GM10266 (cell line): ENCODE results near the gene BCL11A.

ENCODE experiments used
- DNase-seq: peaks from one replicate; pipeline ENCODE4 v3.0.0; 2012; ENCODE audit errors: extremely low spot score
- TF ChIP-seq, protein P1 (sequence below): IDR thresholded peaks from 2 replicates; pipeline ENCODE4 v1.5.1; 2012; ENCODE audit warnings: mild to moderate bottlenecking, low read depth; ENCODE audit not compliant: control insufficient read depth, insufficient read depth; ENCODE audit errors: missing control alignments

The BCL11A gene

DNA sequence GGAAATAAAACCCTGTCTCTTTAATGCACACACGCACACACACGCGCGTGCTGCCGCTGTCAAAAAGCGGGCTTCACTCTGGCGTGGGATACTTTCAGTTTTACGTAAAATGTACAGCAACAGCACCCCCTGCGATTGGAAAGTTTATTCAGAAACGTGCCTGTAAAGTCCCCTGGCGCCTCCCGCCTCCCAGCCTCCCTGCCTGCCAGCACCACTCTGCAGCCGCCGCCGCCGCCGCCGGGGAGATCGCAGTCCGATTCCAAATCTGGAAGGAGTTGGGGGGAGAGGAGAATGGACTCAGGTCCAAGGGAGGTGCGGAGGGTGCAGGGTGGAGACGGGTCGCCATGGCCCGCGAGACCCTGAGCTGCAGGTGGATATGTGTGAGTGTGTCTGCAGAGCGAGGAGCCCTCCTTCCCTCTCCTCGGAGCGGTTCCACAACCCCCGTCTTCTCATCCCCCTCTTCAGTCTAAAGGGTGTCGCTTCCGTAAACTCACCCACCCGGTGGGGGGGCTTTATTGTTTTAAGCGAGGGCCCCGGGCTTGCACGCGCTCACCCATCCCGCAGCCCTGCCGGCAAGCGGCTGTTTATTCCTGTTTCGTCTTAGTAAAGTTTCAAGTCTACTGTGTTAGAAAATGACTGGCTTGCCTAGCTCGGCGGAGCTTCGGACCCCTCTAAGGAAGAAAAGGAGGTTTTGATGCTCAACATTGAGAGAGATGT is 1.8 kb upstream of the BCL11A start:
- peak; percentile 63 for DNase-seq
- TF ChIP-seq, protein P1, sequence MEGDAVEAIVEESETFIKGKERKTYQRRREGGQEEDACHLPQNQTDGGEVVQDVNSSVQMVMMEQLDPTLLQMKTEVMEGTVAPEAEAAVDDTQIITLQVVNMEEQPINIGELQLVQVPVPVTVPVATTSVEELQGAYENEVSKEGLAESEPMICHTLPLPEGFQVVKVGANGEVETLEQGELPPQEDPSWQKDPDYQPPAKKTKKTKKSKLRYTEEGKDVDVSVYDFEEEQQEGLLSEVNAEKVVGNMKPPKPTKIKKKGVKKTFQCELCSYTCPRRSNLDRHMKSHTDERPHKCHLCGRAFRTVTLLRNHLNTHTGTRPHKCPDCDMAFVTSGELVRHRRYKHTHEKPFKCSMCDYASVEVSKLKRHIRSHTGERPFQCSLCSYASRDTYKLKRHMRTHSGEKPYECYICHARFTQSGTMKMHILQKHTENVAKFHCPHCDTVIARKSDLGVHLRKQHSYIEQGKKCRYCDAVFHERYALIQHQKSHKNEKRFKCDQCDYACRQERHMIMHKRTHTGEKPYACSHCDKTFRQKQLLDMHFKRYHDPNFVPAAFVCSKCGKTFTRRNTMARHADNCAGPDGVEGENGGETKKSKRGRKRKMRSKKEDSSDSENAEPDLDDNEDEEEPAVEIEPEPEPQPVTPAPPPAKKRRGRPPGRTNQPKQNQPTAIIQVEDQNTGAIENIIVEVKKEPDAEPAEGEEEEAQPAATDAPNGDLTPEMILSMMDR, result peak; percentile 27

DNA sequence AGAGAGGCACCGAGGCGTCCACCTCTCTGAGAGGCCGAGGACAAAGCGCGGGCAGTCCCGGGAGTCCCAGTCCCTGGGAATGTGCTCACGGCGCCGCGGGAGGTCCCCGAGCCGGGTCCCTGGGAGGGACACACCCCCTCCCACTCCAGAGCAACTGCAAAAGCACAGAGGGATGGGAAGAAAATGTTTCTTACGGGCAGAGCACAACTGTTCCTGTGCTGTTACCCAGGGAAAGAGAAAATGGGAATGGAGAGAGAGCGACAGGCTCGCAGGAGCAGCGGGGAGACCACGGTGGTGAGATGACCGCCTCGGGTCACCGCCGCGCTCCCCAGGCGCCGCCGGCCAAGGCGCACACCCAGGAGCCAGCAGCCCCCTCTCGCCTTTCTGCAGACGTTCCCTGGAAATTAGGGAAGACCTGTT is 1.2 kb upstream of the BCL11A start:
- TF ChIP-seq, protein P1, result no peak
- DNase-seq, result no peak

DNA sequence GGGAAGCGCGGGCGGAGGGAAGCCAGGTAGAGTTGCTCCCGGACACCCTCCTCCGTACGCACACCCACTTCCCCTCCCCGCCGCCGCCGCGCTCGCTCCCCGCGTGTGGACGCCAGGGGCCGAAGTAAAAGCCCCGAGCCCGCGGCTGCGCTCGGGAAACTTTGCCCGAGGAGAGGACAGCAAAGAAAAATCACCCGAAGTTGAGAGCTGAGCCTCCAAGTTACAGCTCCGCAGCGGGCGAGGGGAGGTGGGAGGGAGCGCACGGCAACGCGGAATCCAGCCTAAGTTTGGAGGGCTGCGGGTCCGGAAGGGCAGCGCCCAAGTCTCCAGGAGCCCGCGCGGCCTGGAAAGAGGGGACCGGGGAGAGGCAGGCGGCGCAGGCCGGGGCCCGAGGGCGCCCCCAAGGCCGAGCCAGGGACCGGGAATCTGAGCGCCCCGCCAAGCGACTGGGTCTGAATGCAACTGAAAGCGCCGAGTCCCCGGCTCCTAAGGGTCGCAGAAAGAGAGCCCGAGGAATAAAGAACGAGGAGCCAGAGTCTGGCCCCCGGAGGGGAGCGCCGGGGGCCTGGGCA is 706 bp upstream of the BCL11A start:
- TF ChIP-seq, protein P1, result peak; percentile 13
- peak; percentile 39 for DNase-seq

DNA sequence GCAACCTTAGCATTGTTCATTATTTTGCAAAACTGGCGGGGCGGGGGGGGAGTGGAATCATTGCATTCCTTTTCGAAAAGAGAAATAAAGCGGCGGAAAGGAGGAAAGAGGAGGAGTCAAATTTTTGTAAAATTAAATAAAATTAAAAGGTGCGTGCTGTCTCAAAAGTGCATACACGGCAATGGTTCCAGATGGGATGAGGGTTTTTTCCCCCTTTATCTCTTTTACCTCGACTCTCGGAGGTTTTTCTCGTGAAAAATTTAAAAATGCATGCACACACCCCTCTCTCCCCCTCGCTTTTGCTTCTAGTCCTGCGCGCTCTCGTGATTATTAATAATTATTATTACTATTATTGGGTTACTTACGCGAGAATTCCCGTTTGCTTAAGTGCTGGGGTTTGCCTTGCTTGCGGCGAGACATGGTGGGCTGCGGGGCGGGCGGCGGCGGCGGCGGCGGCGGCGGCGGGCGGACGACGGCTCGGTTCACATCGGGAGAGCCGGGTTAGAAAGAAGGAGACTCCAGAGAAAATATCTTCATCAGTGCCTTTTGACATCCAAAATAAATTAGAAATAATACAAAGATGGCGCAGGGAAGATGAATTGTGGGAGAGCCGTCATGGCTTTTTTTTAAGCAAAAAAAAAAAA is 481 bp downstream of the BCL11A start:
- TF ChIP-seq, protein P1, result no peak
- no peak for DNase-seq

DNA sequence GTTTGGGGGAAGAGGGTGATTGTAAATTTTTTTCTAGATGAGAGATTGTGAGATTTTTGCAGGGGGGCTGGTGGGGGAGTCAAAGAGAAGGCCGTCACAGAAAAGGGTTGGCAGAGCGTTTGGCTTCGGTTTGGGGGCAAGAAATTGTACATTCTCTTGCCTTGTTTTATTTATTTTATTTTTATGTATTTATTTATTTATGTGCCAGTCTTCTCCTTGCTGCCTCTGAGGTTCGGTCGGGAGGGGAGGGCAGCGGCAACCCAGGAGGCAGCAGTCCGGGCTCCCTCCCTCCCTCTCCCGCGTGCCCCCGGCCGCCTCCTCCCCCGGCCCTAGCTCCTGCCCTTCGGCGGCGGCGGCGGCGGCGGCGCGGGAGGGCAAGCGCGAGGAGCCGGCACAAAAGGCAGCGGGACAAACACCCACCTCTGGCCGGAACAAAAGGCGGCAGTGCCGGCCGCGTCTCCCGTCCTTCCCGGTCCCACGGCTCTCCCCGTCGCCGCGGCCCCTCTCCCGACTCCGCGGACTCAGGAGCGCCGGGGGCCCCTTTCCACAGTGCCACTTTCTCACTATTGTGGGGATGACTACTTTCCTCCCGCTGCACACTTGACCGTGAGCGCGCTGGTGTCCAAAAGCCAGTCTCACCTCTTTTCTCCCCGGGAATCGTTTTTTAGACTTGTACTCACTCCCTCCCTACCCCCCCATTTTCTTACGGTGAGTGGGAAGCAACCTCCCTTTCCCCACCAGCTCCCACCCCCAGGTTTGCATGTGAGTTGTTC is 1.2 kb downstream of the BCL11A start:
- no peak for DNase-seq
- TF ChIP-seq, protein P1, result no peak

DNA sequence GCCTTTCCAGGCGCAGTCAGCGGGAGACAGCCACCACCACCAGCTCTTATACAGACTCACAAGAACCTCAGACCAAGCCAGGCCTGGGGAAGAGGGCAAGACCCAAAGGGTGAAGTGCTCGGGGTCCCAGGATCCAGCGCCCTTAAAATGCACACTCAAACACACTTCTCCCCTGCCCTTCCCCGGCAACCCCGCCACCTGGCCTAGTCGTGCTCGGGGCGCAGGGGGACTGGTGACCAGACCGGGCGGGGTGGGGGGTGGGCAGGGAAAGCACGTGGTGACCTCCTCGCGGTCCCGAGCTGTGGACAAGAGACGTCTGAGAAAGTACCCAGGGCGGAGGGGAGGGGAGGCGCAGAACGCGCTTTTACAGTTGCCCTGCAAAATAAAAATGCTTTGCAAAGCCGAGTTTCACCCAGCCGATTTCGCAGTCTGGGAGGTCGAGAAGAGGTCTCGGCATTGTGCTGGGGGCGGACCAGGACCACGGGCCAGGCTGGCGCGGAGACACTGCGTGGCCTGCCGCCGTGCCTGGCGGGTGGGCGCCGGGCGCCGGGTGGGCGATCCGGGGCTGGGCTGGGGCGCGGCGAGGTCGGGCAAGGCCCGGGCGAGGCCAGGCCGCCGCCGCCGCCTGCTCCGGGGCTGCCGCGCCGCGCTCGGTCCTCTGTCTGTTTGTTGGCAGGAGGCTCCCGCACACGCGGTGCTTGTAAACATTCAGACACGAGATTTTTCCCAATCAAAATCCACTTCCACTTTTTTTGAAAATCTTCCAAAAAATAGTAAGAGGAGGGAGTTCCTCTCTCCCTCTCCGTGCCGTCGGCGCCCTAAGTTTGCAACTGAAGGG is 2.0 kb downstream of the BCL11A start:
- DNase-seq, result no peak
- TF ChIP-seq, protein P1, result no peak
